T-helper 1 cell treated with Interleukin-12 subunit alpha and Interleukin-12 subunit beta and Interleukin-4 antibody, amounts not matched to agents 30 μg/mL and 1 μg/mL, for 36 hours (primary cell): ENCODE data around the gene STYX.

Source experiments
- H3K27ac Mint-ChIP-seq: one replicate; pipeline ENCODE4 v1.8.0; 2021; ENCODE audit warnings: mild to moderate bottlenecking, mixed read lengths
- H3K27me3 Mint-ChIP-seq: one replicate; pipeline ENCODE4 v1.8.0; 2021; ENCODE audit warnings: low read depth, mixed read lengths
- H3K36me3 Mint-ChIP-seq: one replicate; pipeline ENCODE4 v1.8.0; 2021; ENCODE audit warnings: low read depth, mixed read lengths
- H3K4me1 Mint-ChIP-seq: one replicate; pipeline ENCODE4 v1.8.0; 2021; ENCODE audit warnings: low read depth, mixed read lengths
- H3K4me3 Mint-ChIP-seq: one replicate; pipeline ENCODE4 v1.8.0; 2021; ENCODE audit warnings: mild to moderate bottlenecking, moderate library complexity, mixed read lengths
- H3K9me3 Mint-ChIP-seq: one replicate; pipeline ENCODE4 v1.8.0; 2021; ENCODE audit warnings: mixed read lengths

STYX gene

DNA sequence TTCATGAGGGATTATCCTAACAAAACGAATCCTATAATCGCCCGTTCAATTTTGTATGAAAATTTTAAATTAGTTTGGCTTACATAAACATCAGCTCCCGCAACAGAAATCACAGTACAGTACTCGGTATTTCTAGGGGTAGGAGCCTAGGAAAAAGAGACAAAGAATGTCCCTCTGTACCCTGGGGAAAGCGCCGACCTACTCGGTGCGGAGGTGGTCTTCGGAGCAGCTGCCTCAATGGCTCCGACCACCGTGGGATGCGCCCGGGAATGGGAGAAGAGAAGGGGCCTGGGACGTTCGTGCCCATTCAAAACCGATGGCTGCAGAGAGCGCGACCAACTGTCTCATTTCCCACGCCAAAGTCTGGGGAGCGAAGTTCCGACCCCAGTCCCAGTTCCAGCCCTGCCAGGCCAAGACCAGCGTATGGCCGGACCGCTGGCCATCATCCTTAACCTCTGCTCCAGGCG lies 60.8 kb downstream of the STYX start:
- Mint-ChIP-seq H3K27me3 (no peaks in the 10 kb centered on the region), H3K4me3 (peak overlapping the region; percentile 89), H3K4me1 (peaks cover 26% of the 10 kb centered on the region), H3K9me3 (no peaks in the 10 kb centered on the region), H3K36me3 (peaks cover 8% of the 10 kb centered on the region), H3K27ac (peak overlapping the region; percentile 68)

- H3K9me3 Mint-ChIP-seq, result no peaks in the 10 kb centered on the region
- H3K27ac Mint-ChIP-seq, result peak within 1 kb of the TSS; percentile 80
- H3K4me3 Mint-ChIP-seq, result peak within 1 kb of the TSS; percentile 89
- no peaks in the 10 kb centered on the region for H3K27me3 Mint-ChIP-seq
- H3K36me3 Mint-ChIP-seq, result peaks cover 8% of the 10 kb centered on the region
- peaks cover 26% of the 10 kb centered on the region for H3K4me1 Mint-ChIP-seq
These were observed 61.5 kb downstream of the STYX start, which contains the start of gene GNPNAT1 for GRCh38 chr14:52791223-52792096. Gene GNPNAT1 (minus strand): TSS chr14:52791607. CDS start chr14:52784650, 6,957 bp downstream.

- Mint-ChIP-seq H3K9me3 (no peaks in the 10 kb centered on the region), H3K27me3 (no peaks in the 10 kb centered on the region), H3K36me3 (peaks cover 8% of the 10 kb centered on the region), H3K27ac (peak overlapping the region; percentile 80), H3K4me1 (peaks cover 26% of the 10 kb centered on the region), H3K4me3 (peak overlapping the region; percentile 88)
These were observed 62.1 kb downstream of the STYX start for GRCh38 chr14:52792097-52792415.

DNA sequence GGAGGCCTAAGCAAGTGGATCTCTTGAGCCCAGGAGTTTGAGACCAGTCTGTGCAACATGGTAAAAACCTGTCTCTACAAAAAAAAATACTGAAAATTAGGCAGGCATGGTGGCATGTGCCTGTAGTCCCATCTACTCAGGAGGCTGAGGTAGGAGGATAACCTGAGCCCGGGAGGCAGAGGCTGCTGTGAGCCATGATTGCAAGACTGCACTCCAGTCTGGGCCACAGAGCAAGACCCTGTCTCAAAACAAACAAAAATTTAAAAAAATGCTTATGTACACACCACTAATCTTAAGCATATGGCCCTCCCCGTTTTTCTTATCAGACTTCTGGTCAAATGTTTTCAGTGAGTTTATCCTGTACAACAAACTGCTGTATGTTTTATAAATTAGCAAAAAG lies 63.1 kb downstream of the STYX start:
- H3K4me1 Mint-ChIP-seq, result peaks cover 27% of the 10 kb centered on the region
- no peak overlapping the region for H3K27ac Mint-ChIP-seq
- H3K36me3 Mint-ChIP-seq, result peaks cover 9% of the 10 kb centered on the region
- H3K9me3 Mint-ChIP-seq, result peaks cover 6% of the 10 kb centered on the region
- no peak overlapping the region for H3K4me3 Mint-ChIP-seq
- H3K27me3 Mint-ChIP-seq, result no peaks in the 10 kb centered on the region

GRCh38 chr14:52797653-52798052 lies 67.7 kb downstream of the STYX start:
- Mint-ChIP-seq H3K27me3 (peaks cover 12% of the 10 kb centered on the region), H3K36me3 (peaks cover 4% of the 10 kb centered on the region), H3K9me3 (peaks cover 6% of the 10 kb centered on the region), H3K4me1 (peaks cover 10% of the 10 kb centered on the region), H3K4me3 (no peak overlapping the region), H3K27ac (no peak overlapping the region)

GRCh38 chr14:52798826-52799225 lies 68.9 kb downstream of the STYX start:
- H3K36me3 Mint-ChIP-seq, result peaks cover 2% of the 10 kb centered on the region
- H3K9me3 Mint-ChIP-seq, result peaks cover 6% of the 10 kb centered on the region
- no peak overlapping the region for H3K4me3 Mint-ChIP-seq
- H3K27ac Mint-ChIP-seq, result no peak overlapping the region
- H3K27me3 Mint-ChIP-seq, result peaks cover 19% of the 10 kb centered on the region
- peaks cover 10% of the 10 kb centered on the region for H3K4me1 Mint-ChIP-seq

- Mint-ChIP-seq H3K9me3 (peaks cover 6% of the 10 kb centered on the region), H3K27me3 (peaks cover 19% of the 10 kb centered on the region), H3K36me3 (peaks cover 2% of the 10 kb centered on the region), H3K27ac (no peak overlapping the region), H3K4me3 (no peak overlapping the region), H3K4me1 (peaks cover 12% of the 10 kb centered on the region)
These were observed 71.2 kb downstream of the STYX start for GRCh38 chr14:52801014-52801712.

- Mint-ChIP-seq H3K27me3 (peaks cover 19% of the 10 kb centered on the region), H3K4me1 (peaks cover 10% of the 10 kb centered on the region), H3K27ac (no peak overlapping the region), H3K9me3 (peaks cover 3% of the 10 kb centered on the region), H3K36me3 (peaks cover 1% of the 10 kb centered on the region), H3K4me3 (no peak overlapping the region)
These were observed 72.6 kb downstream of the STYX start for GRCh38 chr14:52802597-52802996.

DNA sequence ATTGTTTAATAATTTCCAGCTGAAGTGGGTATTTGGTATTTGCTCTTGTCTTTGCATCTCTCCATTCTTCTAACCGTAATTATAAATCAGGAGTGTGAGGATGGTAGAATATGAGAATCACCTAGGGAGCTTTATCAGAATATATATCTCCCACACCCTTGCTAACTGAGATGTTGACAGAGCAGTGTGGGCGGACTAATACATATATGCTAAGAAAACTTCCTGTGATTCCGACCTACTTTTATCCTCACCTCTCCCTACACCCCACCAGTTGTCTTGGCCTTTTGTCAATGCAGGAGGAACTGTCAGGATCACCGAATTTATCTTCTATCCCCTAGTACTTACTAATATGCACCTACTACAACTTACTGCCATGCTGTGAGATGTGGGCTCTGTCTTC lies 76.1 kb downstream of the STYX start:
- H3K4me3 Mint-ChIP-seq, result no peak overlapping the region
- peaks cover 14% of the 10 kb centered on the region for H3K27me3 Mint-ChIP-seq
- peaks cover 4% of the 10 kb centered on the region for H3K4me1 Mint-ChIP-seq
- H3K9me3 Mint-ChIP-seq, result no peaks in the 10 kb centered on the region
- H3K27ac Mint-ChIP-seq, result no peak overlapping the region
- H3K36me3 Mint-ChIP-seq, result no peaks in the 10 kb centered on the region

DNA sequence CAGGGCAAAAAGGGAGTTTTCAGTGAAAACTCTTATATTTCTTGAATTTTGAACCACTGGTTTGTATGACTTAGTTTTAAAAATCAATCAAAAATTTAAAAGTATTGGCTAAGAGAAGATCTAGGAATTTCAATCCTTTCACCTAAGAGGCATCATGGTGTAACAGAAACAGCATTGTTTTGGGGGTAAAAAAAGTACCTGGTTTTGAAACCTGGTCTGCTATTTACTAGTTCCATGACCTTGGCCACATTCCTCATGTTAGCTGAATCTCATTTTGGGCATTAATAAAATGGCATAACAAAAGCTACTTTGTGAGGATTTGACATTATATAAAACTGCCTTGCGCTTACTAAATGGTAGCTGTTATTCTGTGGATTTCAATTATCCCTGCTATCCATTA lies 78.1 kb downstream of the STYX start:
- Mint-ChIP-seq H3K27me3 (peaks cover 4% of the 10 kb centered on the region), H3K9me3 (no peaks in the 10 kb centered on the region), H3K4me1 (peaks cover 2% of the 10 kb centered on the region), H3K36me3 (no peaks in the 10 kb centered on the region), H3K4me3 (no peak overlapping the region), H3K27ac (no peak overlapping the region)

- H3K27ac Mint-ChIP-seq, result no peak overlapping the region
- H3K4me1 Mint-ChIP-seq, result no peaks in the 10 kb centered on the region
- no peak overlapping the region for H3K4me3 Mint-ChIP-seq
- H3K9me3 Mint-ChIP-seq, result no peaks in the 10 kb centered on the region
- H3K36me3 Mint-ChIP-seq, result no peaks in the 10 kb centered on the region
- peaks cover 19% of the 10 kb centered on the region for H3K27me3 Mint-ChIP-seq
These were observed 91.9 kb downstream of the STYX start for GRCh38 chr14:52821805-52822250.

GRCh38 chr14:52824462-52824861 lies 94.5 kb downstream of the STYX start:
- Mint-ChIP-seq H3K27me3 (peaks cover 22% of the 10 kb centered on the region), H3K4me1 (no peaks in the 10 kb centered on the region), H3K27ac (no peak overlapping the region), H3K36me3 (no peaks in the 10 kb centered on the region), H3K9me3 (no peaks in the 10 kb centered on the region), H3K4me3 (no peak overlapping the region)
